Measurements from ENCODE around the gene NT5C1A. TPM values are rescaled to one million over a fixed set of nuclear protein-coding genes. Genes with fewer than 3 reads are reported as not detected.

The NT5C1A gene
- 0.12 TPM for polyA plus RNA-seq (2013, experiment 1 of 2)
- polyA plus RNA-seq (2013, experiment 2 of 2), result 0.25 TPM

DNA sequence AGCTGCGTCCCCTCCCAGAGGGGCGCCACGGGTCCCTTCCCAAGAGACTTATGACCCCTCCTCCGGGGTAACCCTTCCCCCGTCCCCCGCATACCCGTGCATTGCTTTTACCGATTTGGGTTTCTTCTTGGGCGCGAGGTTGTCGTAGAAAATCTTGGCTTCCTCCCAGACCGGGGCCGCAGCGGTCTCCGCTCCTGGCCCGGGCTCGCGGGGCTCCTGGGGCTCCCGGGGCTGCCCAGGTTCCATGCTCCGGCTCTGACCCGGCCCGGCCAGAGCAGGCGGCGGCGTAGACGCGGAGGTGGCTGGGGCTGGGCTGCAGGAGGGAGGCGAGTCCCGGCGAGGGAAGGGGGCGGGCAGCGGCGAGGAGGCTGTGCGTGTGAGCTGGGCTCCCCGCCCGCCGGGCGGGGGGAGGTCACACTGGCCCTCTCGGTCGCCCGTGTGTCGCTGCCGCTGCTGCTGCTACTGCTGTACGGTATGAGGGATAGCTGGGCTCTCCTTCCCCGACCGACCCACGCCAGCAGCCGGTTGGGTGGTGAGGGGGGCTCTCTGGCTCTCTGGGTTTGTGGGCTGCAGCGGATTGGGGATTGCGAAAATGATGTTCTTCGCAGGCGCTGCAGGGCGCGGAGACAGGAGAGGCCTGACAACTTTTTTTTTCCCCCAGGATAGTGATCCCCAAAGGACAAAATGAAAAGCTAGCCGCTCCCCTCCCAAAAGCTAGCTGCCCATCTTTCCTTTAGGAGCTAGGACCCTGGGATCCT, at the start of gene NT5C1A:
Gene NT5C1A, minus strand, starts transcription at position 315 of the 758 bp plus-strand sequence. Its CDS starts 69 bp downstream, at position 246.
- H3K79me1 ChIP-seq (replicated peaks; ENCODE audit: low read length, poor library complexity, severe bottlenecking), result no peaks in the 10 kb centered on the region
- H2BK15ac ChIP-seq (ENCODE audit: low read depth, poor library complexity, severe bottlenecking), result no peak within 1 kb of the TSS
- H3K36me3 ChIP-seq (ENCODE audit: control insufficient read depth in 1 of 2, insufficient read depth in 2 of 2, low read depth in 1 of 2, low read length in 2 of 2), result no peaks in the 10 kb centered on the region
- H3K4me2 ChIP-seq (ENCODE audit: low read length, poor library complexity, severe bottlenecking), result peak within 1 kb of the TSS; percentile 83
- H3K18ac ChIP-seq (ENCODE audit: low read depth in 1 of 2, low read length in 2 of 2), result no peak within 1 kb of the TSS
- H3K27ac ChIP-seq (ENCODE audit: low read length, poor library complexity, severe bottlenecking), result no peak within 1 kb of the TSS
- DNase-seq, result peak; percentile 39
- no peak within 1 kb of the TSS for H3K4ac ChIP-seq (ENCODE audit: low read depth in 1 of 2, low read length in 2 of 2)
- H3K23ac ChIP-seq (ENCODE audit: low read length in 2 of 2), result peak within 1 kb of the TSS in 1 of 2 experiments; percentile 63
- H3K27me3 ChIP-seq (ENCODE audit: control insufficient read depth in 1 of 2, insufficient read depth in 1 of 2, low read length in 2 of 2), result peaks cover 78 to 88% of the 10 kb centered on the region in 2 experiments
- H3K4me1 ChIP-seq (ENCODE audit: control insufficient read depth, insufficient read depth, low read depth, low read length), result peaks cover 14% of the 10 kb centered on the region
- H2BK12ac ChIP-seq (ENCODE audit: low read length in 2 of 2), result no peak within 1 kb of the TSS
- H3K9me3 ChIP-seq (ENCODE audit: control insufficient read depth, low read length), result peaks cover 8% of the 10 kb centered on the region
- H2AFZ ChIP-seq (ENCODE audit: low read depth, low read length), result peak within 1 kb of the TSS; percentile 62
- no peak within 1 kb of the TSS for H2AK5ac ChIP-seq (ENCODE audit: low read length, severe bottlenecking)
- no peak within 1 kb of the TSS for H2BK5ac ChIP-seq (ENCODE audit: low read depth, low read length, poor library complexity, severe bottlenecking)
- H2BK120ac ChIP-seq (ENCODE audit: low read depth, low read length), result no peak within 1 kb of the TSS
- no peak within 1 kb of the TSS for H3K9ac ChIP-seq (ENCODE audit: low read length)
- H4K8ac ChIP-seq (ENCODE audit: low read length), result peak within 1 kb of the TSS; percentile 24
- H3K14ac ChIP-seq (ENCODE audit: low read length in 2 of 2), result peak within 1 kb of the TSS in 1 of 2 experiments; percentile 46
- H3K4me3 ChIP-seq (ENCODE audit: insufficient read depth in 1 of 2, low read depth in 1 of 2, low read length in 2 of 2), result peak within 1 kb of the TSS; percentile 38 to 64
- no peak within 1 kb of the TSS for H4K91ac ChIP-seq (ENCODE audit: low read length)
- 4% methylated on average over 37 of the region's 55 CpGs for WGBS

- H3K36me3 ChIP-seq (ENCODE audit: control insufficient read depth in 1 of 2, insufficient read depth in 2 of 2, low read depth in 1 of 2, low read length in 2 of 2), result no peaks in the 10 kb centered on the region
- DNase-seq, result no peak
- no peak overlapping the region for H3K23ac ChIP-seq (ENCODE audit: low read length in 2 of 2)
- H3K27ac ChIP-seq (ENCODE audit: low read length, poor library complexity, severe bottlenecking), result no peak overlapping the region
- no peak overlapping the region for H2BK120ac ChIP-seq (ENCODE audit: low read depth, low read length)
- H3K4me3 ChIP-seq (ENCODE audit: insufficient read depth in 1 of 2, low read depth in 1 of 2, low read length in 2 of 2), result no peak overlapping the region
- no peaks in the 10 kb centered on the region for H3K79me1 ChIP-seq (replicated peaks; ENCODE audit: low read length, poor library complexity, severe bottlenecking)
- H3K4ac ChIP-seq (ENCODE audit: low read depth in 1 of 2, low read length in 2 of 2), result no peak overlapping the region
- peak overlapping the region in 1 of 2 experiments; percentile 33 for H3K18ac ChIP-seq (ENCODE audit: low read depth in 1 of 2, low read length in 2 of 2)
- H3K4me2 ChIP-seq (ENCODE audit: low read length, poor library complexity, severe bottlenecking), result no peak overlapping the region
- no peaks in the 10 kb centered on the region for H3K4me1 ChIP-seq (ENCODE audit: control insufficient read depth, insufficient read depth, low read depth, low read length)
- peaks cover 57 to 69% of the 10 kb centered on the region in 2 experiments for H3K27me3 ChIP-seq (ENCODE audit: control insufficient read depth in 1 of 2, insufficient read depth in 1 of 2, low read length in 2 of 2)
- no peak overlapping the region for H2BK12ac ChIP-seq (ENCODE audit: low read length in 2 of 2)
- H4K8ac ChIP-seq (ENCODE audit: low read length), result no peak overlapping the region
- H2BK5ac ChIP-seq (ENCODE audit: low read depth, low read length, poor library complexity, severe bottlenecking), result no peak overlapping the region
- no peak overlapping the region for H2BK15ac ChIP-seq (ENCODE audit: low read depth, poor library complexity, severe bottlenecking)
- H2AFZ ChIP-seq (ENCODE audit: low read depth, low read length), result no peak overlapping the region
- no peak overlapping the region for H3K9ac ChIP-seq (ENCODE audit: low read length)
- no peak overlapping the region for H3K14ac ChIP-seq (ENCODE audit: low read length in 2 of 2)
- no peak overlapping the region for H4K91ac ChIP-seq (ENCODE audit: low read length)
- no peak overlapping the region for H2AK5ac ChIP-seq (ENCODE audit: low read length, severe bottlenecking)
- H3K9me3 ChIP-seq (ENCODE audit: control insufficient read depth, low read length), result no peaks in the 10 kb centered on the region
Observed at GRCh38 chr1:39721664-39722063, 49.8 kb upstream of the NT5C1A start.

DNA sequence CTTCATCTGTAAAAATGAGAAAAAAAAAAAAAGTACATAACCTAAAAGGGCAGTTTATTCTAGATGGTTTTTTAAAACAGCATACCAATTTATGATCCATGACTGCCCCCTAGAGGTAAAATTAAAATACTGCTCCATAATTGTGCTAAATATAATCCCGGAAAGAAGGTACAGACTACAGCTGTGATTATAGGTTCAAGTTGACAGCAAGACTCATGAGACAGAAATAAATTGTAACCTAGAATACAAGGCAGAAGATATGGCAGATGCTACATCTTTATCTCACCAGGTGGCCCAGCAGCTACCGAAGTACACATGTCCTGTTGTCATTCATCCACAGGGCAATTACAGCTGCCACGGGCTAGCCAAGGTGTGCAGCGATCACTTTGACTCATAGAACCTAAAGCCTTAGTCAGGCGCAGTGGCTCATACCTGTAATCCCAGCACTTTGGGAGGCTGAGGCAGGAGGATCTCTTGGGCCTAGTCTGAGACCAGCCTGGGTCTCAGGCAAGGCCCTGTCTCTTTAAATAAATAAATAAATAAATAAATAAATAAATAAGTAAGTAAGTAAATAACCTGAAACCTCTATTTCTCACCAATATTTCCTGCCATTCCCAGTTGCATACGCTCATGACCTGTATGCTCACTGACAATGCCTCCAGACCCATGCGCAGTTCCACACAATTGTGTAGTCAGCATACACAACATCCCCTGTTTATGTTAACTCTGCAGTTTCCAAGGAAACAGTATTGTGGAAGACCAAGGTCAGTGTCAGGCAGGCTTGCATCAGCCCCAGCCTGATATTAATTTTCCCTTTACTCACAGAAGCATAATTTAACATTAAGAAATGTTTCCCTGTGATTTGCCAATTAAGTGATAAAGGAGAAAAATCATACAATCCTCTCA, 48.4 kb upstream of the NT5C1A start:
- no peak overlapping the region for H2BK12ac ChIP-seq (ENCODE audit: low read length in 2 of 2)
- peaks cover 53 to 66% of the 10 kb centered on the region in 2 experiments for H3K27me3 ChIP-seq (ENCODE audit: control insufficient read depth in 1 of 2, insufficient read depth in 1 of 2, low read length in 2 of 2)
- no peaks in the 10 kb centered on the region for H3K79me1 ChIP-seq (replicated peaks; ENCODE audit: low read length, poor library complexity, severe bottlenecking)
- H3K36me3 ChIP-seq (ENCODE audit: control insufficient read depth in 1 of 2, insufficient read depth in 2 of 2, low read depth in 1 of 2, low read length in 2 of 2), result no peaks in the 10 kb centered on the region
- WGBS, result 46% methylated on average over 7 of the region's 7 CpGs
- no peak overlapping the region for H3K4me2 ChIP-seq (ENCODE audit: low read length, poor library complexity, severe bottlenecking)
- H2AK5ac ChIP-seq (ENCODE audit: low read length, severe bottlenecking), result no peak overlapping the region
- H3K27ac ChIP-seq (ENCODE audit: low read length, poor library complexity, severe bottlenecking), result no peak overlapping the region
- no peak overlapping the region for H3K9ac ChIP-seq (ENCODE audit: low read length)
- no peak overlapping the region for H3K18ac ChIP-seq (ENCODE audit: low read depth in 1 of 2, low read length in 2 of 2)
- no peaks in the 10 kb centered on the region for H3K4me1 ChIP-seq (ENCODE audit: control insufficient read depth, insufficient read depth, low read depth, low read length)
- no peak overlapping the region for H4K8ac ChIP-seq (ENCODE audit: low read length)
- DNase-seq, result peak; percentile 85
- H3K14ac ChIP-seq (ENCODE audit: low read length in 2 of 2), result no peak overlapping the region
- H4K91ac ChIP-seq (ENCODE audit: low read length), result no peak overlapping the region
- no peak overlapping the region for H2BK5ac ChIP-seq (ENCODE audit: low read depth, low read length, poor library complexity, severe bottlenecking)
- H3K4me3 ChIP-seq (ENCODE audit: insufficient read depth in 1 of 2, low read depth in 1 of 2, low read length in 2 of 2), result no peak overlapping the region
- no peaks in the 10 kb centered on the region for H3K9me3 ChIP-seq (ENCODE audit: control insufficient read depth, low read length)
- no peak overlapping the region for H3K23ac ChIP-seq (ENCODE audit: low read length in 2 of 2)
- H2BK120ac ChIP-seq (ENCODE audit: low read depth, low read length), result no peak overlapping the region
- no peak overlapping the region for H2BK15ac ChIP-seq (ENCODE audit: low read depth, poor library complexity, severe bottlenecking)
- no peak overlapping the region for H2AFZ ChIP-seq (ENCODE audit: low read depth, low read length)
- no peak overlapping the region for H3K4ac ChIP-seq (ENCODE audit: low read depth in 1 of 2, low read length in 2 of 2)

DNA sequence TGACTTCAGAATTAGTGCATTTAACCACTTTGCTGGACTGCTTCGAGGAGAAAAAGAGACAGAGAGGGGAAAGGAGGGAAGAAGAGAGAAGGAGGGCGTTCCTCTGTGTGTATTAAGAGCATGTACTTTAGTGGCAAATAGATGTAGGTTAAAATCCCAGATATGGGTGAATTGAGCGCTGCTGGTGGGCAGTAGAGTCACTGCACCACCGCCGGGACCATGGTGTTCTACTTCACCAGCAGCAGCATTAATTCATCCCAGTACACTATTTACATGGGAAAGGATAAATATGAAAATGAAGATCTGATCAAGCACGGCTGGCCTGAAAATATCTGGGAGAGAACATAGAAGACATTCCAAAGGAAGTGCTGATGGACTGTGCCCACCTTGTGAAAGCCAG, 45.9 kb upstream of the NT5C1A start:
- H3K23ac ChIP-seq (ENCODE audit: low read length in 2 of 2), result no peak overlapping the region
- H3K27ac ChIP-seq (ENCODE audit: low read length, poor library complexity, severe bottlenecking), result no peak overlapping the region
- DNase-seq, result no peak
- no peak overlapping the region for H2AK5ac ChIP-seq (ENCODE audit: low read length, severe bottlenecking)
- H3K18ac ChIP-seq (ENCODE audit: low read depth in 1 of 2, low read length in 2 of 2), result no peak overlapping the region
- H3K4ac ChIP-seq (ENCODE audit: low read depth in 1 of 2, low read length in 2 of 2), result no peak overlapping the region
- H3K36me3 ChIP-seq (ENCODE audit: control insufficient read depth in 1 of 2, insufficient read depth in 2 of 2, low read depth in 1 of 2, low read length in 2 of 2), result no peaks in the 10 kb centered on the region
- H2AFZ ChIP-seq (ENCODE audit: low read depth, low read length), result no peak overlapping the region
- H3K9ac ChIP-seq (ENCODE audit: low read length), result no peak overlapping the region
- no peak overlapping the region for H3K4me3 ChIP-seq (ENCODE audit: insufficient read depth in 1 of 2, low read depth in 1 of 2, low read length in 2 of 2)
- H3K27me3 ChIP-seq (ENCODE audit: control insufficient read depth in 1 of 2, insufficient read depth in 1 of 2, low read length in 2 of 2), result peaks cover 52 to 74% of the 10 kb centered on the region in 2 experiments
- H2BK15ac ChIP-seq (ENCODE audit: low read depth, poor library complexity, severe bottlenecking), result no peak overlapping the region
- H2BK5ac ChIP-seq (ENCODE audit: low read depth, low read length, poor library complexity, severe bottlenecking), result no peak overlapping the region
- no peaks in the 10 kb centered on the region for H3K4me1 ChIP-seq (ENCODE audit: control insufficient read depth, insufficient read depth, low read depth, low read length)
- H2BK120ac ChIP-seq (ENCODE audit: low read depth, low read length), result no peak overlapping the region
- H4K91ac ChIP-seq (ENCODE audit: low read length), result no peak overlapping the region
- H3K9me3 ChIP-seq (ENCODE audit: control insufficient read depth, low read length), result no peaks in the 10 kb centered on the region
- no peak overlapping the region for H2BK12ac ChIP-seq (ENCODE audit: low read length in 2 of 2)
- H3K4me2 ChIP-seq (ENCODE audit: low read length, poor library complexity, severe bottlenecking), result no peak overlapping the region
- no peaks in the 10 kb centered on the region for H3K79me1 ChIP-seq (replicated peaks; ENCODE audit: low read length, poor library complexity, severe bottlenecking)
- H3K14ac ChIP-seq (ENCODE audit: low read length in 2 of 2), result no peak overlapping the region
- WGBS, result 53% methylated on average over 4 of the region's 6 CpGs
- no peak overlapping the region for H4K8ac ChIP-seq (ENCODE audit: low read length)
